Measurements from ENCODE around the gene MUC5AC.

DNA sequence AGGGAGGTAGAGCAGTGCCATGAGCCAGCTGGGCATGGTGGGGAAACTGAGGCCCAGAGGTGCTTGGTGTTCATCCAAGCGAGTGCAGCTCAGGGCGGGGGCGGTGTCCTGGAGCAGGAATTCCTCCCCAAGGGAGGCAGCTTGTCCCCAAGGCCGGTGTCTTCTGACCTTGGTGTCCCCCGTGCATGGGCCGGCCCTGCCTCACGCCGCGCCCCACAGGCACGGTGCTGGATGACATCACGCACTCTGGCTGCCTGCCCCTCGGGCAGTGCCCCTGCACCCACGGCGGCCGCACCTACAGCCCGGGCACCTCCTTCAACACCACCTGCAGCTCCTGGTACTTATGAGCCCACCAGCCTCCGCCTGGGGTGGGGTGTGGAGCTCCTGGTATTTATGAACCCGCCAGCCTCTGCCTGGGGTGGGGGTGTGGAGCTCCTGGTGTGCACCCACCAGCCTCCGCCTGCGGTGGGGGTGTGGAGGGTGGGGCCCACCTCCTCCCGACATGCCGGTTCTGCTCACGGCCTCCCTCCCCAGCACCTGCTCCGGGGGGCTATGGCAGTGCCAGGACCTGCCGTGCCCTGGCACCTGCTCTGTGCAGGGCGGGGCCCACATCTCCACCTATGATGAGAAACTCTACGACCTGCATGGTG lies 71.8 kb downstream of the MUC5AC start:
- TF ChIP-seq, protein P1, sequence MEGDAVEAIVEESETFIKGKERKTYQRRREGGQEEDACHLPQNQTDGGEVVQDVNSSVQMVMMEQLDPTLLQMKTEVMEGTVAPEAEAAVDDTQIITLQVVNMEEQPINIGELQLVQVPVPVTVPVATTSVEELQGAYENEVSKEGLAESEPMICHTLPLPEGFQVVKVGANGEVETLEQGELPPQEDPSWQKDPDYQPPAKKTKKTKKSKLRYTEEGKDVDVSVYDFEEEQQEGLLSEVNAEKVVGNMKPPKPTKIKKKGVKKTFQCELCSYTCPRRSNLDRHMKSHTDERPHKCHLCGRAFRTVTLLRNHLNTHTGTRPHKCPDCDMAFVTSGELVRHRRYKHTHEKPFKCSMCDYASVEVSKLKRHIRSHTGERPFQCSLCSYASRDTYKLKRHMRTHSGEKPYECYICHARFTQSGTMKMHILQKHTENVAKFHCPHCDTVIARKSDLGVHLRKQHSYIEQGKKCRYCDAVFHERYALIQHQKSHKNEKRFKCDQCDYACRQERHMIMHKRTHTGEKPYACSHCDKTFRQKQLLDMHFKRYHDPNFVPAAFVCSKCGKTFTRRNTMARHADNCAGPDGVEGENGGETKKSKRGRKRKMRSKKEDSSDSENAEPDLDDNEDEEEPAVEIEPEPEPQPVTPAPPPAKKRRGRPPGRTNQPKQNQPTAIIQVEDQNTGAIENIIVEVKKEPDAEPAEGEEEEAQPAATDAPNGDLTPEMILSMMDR (IDR thresholded peaks at IDR 0.05): no peak
- no peak for TF ChIP-seq POLR2A (IDR thresholded peaks at IDR 0.05)

Measured in heart left ventricle (tissue), 13 donors.